BJ (cell line): ENCODE data around the gene WDR59. TPM values are rescaled to one million over a fixed set of nuclear protein-coding genes. Genes with fewer than 3 reads are reported as not detected.

Experiments used
- CTCF ChIA-PET: fragments of 350-600 bp; formaldehyde crosslinking; extraction: SDS; loops from one replicate; lab custom pipeline; 2021; ENCODE audit warnings: antibody characterized with exemption, inconsistent platforms; lab: Yijun Ruan, JAX
- POLR2A ChIA-PET: fragments of 300-600 bp; sonication (Branson Sonifier 250); formaldehyde crosslinking; extraction: SDS; loops from one replicate; lab custom pipeline; 2021; ENCODE audit warnings: antibody characterized with exemption; lab: Charles Lee
- DNase-seq: peaks from one replicate; pipeline ENCODE4 v3.0.0-alpha.2; 2011; ENCODE audit warnings: low read depth
- H3K27me3 ChIP-seq: 2 replicates; pipeline ENCODE4 v1.6.0; 2011; ENCODE audit warnings: low read length; ENCODE audit not compliant: control insufficient read depth, insufficient read depth
- H3K36me3 ChIP-seq: 2 replicates; pipeline ENCODE4 v1.5.1; 2011; ENCODE audit warnings: low read length; ENCODE audit not compliant: control insufficient read depth, insufficient read depth
- H3K4me3 ChIP-seq: 2 replicates; pipeline ENCODE4 v1.5.1; 2011; ENCODE audit warnings: low read depth, mild to moderate bottlenecking, control low read depth, low read length
- CTCF ChIP-seq: IDR thresholded peaks from 2 replicates; pipeline ENCODE4 v1.5.1; 2011; ENCODE audit warnings: low read depth, mild to moderate bottlenecking, control low read depth, inconsistent platforms, low read length, moderate library complexity; ENCODE audit not compliant: insufficient read depth
- polyA plus RNA-seq: library from polyadenylated mRNA; depleted of rRNA; stranded (reverse); fragments of >200 nt; gene quantifications from 2 replicates; pipeline ENCODE4 v1.2.3, GENCODE V29; 2011

The WDR59 gene
- polyA plus RNA-seq, 1 experiment: 47.5 TPM

DNA sequence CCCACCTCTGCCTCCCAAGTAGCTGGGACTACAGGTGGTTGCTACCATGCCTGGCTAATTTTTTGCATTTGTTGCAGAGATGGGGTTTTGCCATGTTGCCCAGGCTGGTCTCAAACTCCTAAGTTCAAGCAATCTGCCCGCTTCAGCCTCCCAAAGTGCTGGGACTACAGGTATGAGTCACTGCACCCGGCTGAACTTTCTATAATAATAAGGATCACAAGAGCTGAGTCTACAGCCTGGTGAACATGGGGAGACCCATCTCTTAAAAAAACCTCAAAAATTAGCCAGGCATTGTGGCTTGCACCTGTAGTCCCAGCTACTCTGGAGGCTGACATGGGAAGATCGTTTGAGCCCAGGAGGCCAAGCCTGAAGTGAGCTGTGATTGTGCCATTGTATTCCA is 53.5 kb downstream of the WDR59 start:
- no peaks in the 10 kb centered on the region for H3K27me3 ChIP-seq
- H3K36me3 ChIP-seq: no peaks in the 10 kb centered on the region; the same call in 1 of the 2 replicates
- DNase-seq: no peak
- H3K4me3 ChIP-seq: no peak overlapping the region
- no peak for TF ChIP-seq CTCF
- CTCF ChIA-PET: interaction anchor here (0.5 to 1.2 kb wide), 3 partner anchors 66 to 586 kb away, joined by 3 to 5 read pairs (median 3); no protein-coding TSS in a partner anchor
- POLR2A ChIA-PET: no interaction called here

DNA sequence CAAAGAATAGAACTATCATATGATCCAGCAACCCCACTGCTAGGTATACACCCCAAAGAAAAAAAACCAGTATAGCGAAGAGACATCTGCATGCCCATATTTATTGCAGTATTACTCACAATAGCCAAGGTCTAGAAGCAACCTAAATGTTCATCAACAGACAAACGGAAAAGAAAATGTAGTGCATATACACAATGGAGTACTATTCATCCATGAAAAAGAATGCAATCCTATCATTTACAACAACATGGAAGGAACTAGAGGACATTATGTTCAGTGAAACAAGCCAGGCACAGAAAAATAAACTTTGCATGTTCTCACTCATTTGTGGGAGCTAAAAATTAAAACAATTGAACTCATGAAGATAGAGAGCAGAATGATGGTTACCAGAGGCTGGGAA is 55.3 kb downstream of the WDR59 start:
- TF ChIP-seq CTCF: no peak
- Histone ChIP-seq H3K36me3 (no peaks in the 10 kb centered on the region; the same call in 1 of the 2 replicates), H3K27me3 (no peaks in the 10 kb centered on the region), H3K4me3 (no peak overlapping the region)
- ChIA-PET POLR2A (no interaction called here), CTCF (no interaction called here)
- no peak for DNase-seq

DNA sequence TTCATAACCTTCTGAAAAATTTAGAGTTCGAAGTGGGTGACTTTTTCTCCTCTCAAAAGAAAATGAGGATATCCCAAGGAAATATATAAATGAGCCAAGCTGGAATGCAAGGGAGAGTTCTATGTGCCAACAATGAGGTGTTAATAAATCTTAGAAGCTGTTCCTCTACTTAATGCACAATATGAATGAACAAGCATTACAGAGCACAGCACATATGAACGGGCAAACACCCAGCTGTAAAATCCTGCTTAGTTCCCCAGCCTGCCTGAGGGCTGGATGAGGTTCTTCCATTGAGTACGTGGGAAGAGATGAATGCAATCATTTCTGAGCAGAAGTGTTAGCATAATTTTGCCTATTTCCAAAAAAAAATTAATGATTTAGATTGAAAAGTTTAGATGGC is 58.1 kb downstream of the WDR59 start:
- H3K36me3 ChIP-seq: peaks cover 3% of the 10 kb centered on the region; the same call in 1 of the 2 replicates
- ChIA-PET POLR2A (no interaction called here), CTCF (no interaction called here)
- H3K4me3 ChIP-seq: no peak overlapping the region
- no peak for DNase-seq
- no peak for TF ChIP-seq CTCF
- H3K27me3 ChIP-seq: no peaks in the 10 kb centered on the region

- Histone ChIP-seq H3K4me3 (no peak overlapping the region), H3K27me3 (no peaks in the 10 kb centered on the region), H3K36me3 (peaks cover 5% of the 10 kb centered on the region; the same call in 1 of the 2 replicates)
- TF ChIP-seq CTCF: no peak
- ChIA-PET POLR2A (no interaction called here), CTCF (interaction anchor here (0.6 kb wide), 1 partner anchor 625 kb away, joined by 3 read pairs; no protein-coding TSS in a partner anchor)
- DNase-seq: no peak
These were observed 61.0 kb downstream of the WDR59 start for GRCh38 chr16:74923766-74924460.

DNA sequence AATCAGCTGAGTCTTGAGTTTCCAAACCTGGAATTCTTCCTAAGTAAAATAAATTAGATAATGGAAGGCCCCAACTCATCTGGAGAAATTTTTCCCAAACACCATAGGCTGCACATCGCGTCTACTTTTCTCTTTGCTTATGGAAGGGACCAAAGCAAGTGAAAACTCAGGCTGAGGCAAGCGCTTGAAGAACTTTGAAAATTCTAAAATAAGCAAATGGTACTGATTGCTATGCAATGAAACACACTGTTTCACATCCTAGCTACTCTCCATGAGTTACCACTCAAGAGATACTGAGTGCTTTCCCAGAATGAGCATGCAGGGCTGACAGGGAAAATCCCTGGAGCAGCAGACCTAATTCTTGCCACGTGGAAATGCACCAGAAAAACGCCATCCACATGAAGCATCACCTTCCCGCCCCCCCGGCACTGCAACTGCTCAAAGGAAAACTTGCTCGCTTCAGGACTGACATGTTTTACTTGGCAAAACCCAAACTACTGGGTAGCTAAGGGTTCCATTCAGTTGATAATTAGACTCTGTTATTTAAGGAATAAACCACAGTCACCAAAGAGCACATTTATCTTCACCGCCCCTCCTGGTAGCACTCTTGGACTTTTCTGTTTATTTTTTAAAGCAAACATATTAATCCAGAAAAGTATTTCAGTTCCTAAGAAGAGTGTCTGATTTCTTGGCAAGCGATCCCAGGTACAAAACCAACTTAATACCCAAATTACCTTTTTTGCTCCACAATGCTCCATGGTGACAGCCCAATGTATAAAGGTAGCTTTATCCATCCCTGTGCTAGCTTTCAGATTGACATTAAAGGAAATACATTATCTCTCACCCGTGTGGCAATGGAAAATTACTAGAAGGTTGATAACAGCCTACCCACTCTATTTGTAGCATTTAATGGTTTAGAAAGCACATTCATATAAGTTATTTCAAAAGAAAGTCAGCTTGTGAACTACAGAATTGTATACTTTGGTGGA is 62.5 kb downstream of the WDR59 start:
- ChIA-PET POLR2A (no interaction called here), CTCF (no interaction called here)
- Histone ChIP-seq H3K4me3 (no peak overlapping the region), H3K36me3 (peaks cover 5% of the 10 kb centered on the region; the same call in 1 of the 2 replicates), H3K27me3 (no peaks in the 10 kb centered on the region)
- no peak for DNase-seq
- TF ChIP-seq CTCF: no peak
